Stimulated activated naive B cell treated with anti-CD40 and anti-IgM and Interleukin-4, amounts not matched to agents 10 μg/mL and 1 μg/mL and 100 μg/mL, for 72 hours (primary cell): ENCODE results near the gene MEI1.
"Not testable (repeated sequence)": the region's sequence is repeated elsewhere in the genome, so short reads cannot be mapped to it uniquely, and the experiment has no call there.

Experiments used
- ATAC-seq, 2 donors: fragments of 150-1000 bp; cut with Tn5 transposase; replicated peaks; 2 replicates each; pipeline ENCODE4 v1.10.0; 2021; ENCODE audit warnings: moderate library complexity in 1 of 2
- DNase-seq: peaks from one replicate; pipeline ENCODE4 v3.0.0; 2021
- H3K27ac Mint-ChIP-seq: one replicate; pipeline ENCODE4 v1.8.0; 2022; ENCODE audit warnings: mild to moderate bottlenecking, mixed read lengths
- H3K27me3 Mint-ChIP-seq, 2 donors: one replicate each; pipeline ENCODE4 v1.8.0; 2022; ENCODE audit warnings: mixed read lengths in 2 of 2
- H3K36me3 Mint-ChIP-seq, 2 donors: one replicate each; pipeline ENCODE4 v1.8.0; 2022; ENCODE audit warnings: mixed read lengths in 2 of 2, mild to moderate bottlenecking in 1 of 2
- H3K4me1 Mint-ChIP-seq, 2 donors: one replicate each; pipeline ENCODE4 v1.8.0; 2022; ENCODE audit warnings: mixed read lengths in 2 of 2, mild to moderate bottlenecking in 1 of 2
- H3K4me3 Mint-ChIP-seq, 2 donors: one replicate each; pipeline ENCODE4 v1.8.0; 2022; ENCODE audit warnings: mild to moderate bottlenecking in 2 of 2, mixed read lengths in 2 of 2, moderate library complexity in 1 of 2
- H3K9me3 Mint-ChIP-seq, 2 donors: one replicate each; pipeline ENCODE4 v1.8.0; 2022; ENCODE audit warnings: mixed read lengths in 2 of 2, mild to moderate bottlenecking in 1 of 2

The MEI1 gene

DNA sequence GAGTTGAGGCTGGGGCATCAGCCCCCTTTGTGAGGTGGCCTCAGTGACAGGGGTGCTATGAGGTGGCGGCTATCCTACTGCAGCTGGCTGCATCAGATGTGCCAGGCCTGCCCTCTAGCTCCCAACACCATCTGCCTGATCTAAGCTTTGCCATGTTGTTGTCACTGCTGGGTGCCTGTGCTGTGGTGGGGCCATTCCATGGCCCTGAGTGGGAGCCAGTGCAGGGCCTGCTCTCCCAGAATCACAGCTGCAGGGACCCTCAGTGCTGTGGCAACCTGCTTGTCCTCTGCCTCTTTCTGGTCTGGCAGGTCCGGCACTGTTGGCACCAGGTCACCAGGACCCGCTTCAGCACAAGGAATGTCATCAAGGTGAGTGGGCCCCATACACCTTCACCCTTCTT lies 8.8 kb upstream of the MEI1 start:
- Mint-ChIP-seq H3K27me3 (no peaks in the 10 kb centered on the region), H3K36me3 (peaks cover 6 to 21% of the 10 kb centered on the region in 2 donors)
- DNase-seq = no peak

DNA sequence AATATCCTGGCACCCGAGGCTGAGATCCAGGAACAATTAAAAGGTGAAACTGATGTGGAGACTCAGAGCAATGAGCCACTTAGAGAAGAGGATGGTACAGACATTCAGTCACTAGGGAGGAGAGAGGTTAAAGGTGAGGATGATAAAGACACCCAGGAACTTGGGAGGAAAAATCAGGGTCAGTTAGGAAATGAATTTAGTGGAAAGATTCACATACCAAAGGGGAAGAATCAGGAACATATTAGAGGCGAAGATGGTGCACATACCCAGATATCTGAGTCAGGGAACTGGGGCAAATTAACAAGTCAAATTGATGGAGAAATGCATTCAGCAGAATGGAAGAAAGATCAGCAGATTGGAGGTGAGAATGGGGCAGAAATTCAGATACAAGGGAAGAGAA lies 4.1 kb upstream of the MEI1 start:
- H3K27me3 Mint-ChIP-seq = no peaks in the 10 kb centered on the region
- DNase-seq (no peak), ATAC-seq (no peak)
- no peak overlapping the region for H3K4me3 Mint-ChIP-seq
- H3K27ac Mint-ChIP-seq = no peak overlapping the region
- H3K4me1 Mint-ChIP-seq = peaks cover 14 to 17% of the 10 kb centered on the region in 2 donors
- no peaks in the 10 kb centered on the region for H3K9me3 Mint-ChIP-seq
- H3K36me3 Mint-ChIP-seq = peaks cover 2 to 10% of the 10 kb centered on the region in 2 donors

More for the DNA sequence above, 8.8 kb upstream of the MEI1 start:
- peaks cover 12 to 17% of the 10 kb centered on the region in 2 donors for H3K4me1 Mint-ChIP-seq
- no peak for ATAC-seq
- no peaks in the 10 kb centered on the region for H3K9me3 Mint-ChIP-seq
- peak overlapping the region in 1 of 2 donors; percentile 15 for H3K4me3 Mint-ChIP-seq
- peak overlapping the region; percentile 99 for H3K27ac Mint-ChIP-seq

DNA sequence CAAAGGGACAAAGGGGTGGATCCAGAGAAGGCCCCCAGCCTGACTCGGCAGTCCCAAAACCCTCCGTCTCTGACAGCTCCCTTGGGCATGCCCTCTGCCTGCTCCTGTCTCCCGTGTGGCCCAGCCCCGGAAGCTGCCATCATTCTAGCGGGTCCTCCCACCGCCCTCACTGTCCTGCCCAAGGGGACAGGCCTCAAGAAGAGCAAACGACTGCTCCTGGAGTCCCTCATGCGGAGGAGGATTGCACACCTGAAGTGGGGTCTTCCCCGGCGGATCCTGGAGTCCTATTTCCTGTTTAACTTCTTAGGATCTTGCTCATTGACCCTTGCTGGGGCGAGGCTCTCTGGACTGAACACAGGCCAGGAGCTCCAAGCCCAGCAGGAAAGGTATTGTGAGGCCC lies 2.6 kb upstream of the MEI1 start:
- H3K9me3 Mint-ChIP-seq = no peaks in the 10 kb centered on the region
- H3K27ac Mint-ChIP-seq = peak overlapping the region; percentile 81
- ATAC-seq = peak; percentile 8 to 12
- peaks cover 2 to 4% of the 10 kb centered on the region in 2 donors for H3K36me3 Mint-ChIP-seq
- no peak for DNase-seq
- peaks cover 11 to 14% of the 10 kb centered on the region in 2 donors for H3K4me1 Mint-ChIP-seq
- H3K4me3 Mint-ChIP-seq = peak overlapping the region in 1 of 2 donors; percentile 40
- H3K27me3 Mint-ChIP-seq = no peaks in the 10 kb centered on the region

DNA sequence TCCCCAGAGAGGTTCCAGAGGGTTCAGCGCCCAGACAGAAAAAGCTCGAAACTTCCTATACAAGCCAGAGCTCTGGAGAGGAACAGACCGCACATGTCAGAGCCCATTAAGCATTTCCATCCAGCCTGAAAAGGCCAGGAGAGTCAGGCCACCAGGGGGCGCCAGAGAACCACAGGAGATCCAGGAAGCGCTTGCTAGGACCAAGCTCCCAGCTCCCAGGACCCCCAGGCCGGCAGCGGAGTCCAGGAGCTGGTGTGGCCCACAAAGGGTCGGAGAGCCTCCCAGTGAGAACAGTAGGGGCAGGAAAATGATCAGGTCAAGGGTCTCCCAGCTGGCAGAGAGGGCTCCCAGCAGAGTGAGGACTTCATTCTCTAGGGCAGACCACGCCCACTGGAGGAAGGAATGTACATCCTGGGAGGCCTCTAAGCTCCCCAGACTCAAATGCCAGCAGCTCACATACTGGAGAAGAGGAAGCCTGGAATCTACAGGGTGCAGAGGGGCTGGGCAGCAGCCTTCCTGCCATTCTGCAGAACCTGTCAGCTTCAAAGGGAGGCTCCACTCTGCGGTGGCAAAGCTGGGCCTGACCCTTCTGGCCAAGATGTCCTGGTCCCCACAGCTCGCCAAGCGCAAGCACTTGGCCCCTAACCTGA lies 2.1 kb upstream of the MEI1 start:
- ATAC-seq = peak; percentile 82 to 83
- Mint-ChIP-seq H3K36me3 (peaks cover 2 to 4% of the 10 kb centered on the region in 2 donors), H3K27me3 (no peaks in the 10 kb centered on the region), H3K27ac (peak overlapping the region; percentile 81), H3K4me3 (peak overlapping the region; percentile 20 to 40), H3K4me1 (peaks cover 11 to 14% of the 10 kb centered on the region in 2 donors), H3K9me3 (no peaks in the 10 kb centered on the region)
- peak; percentile 73 for DNase-seq

DNA sequence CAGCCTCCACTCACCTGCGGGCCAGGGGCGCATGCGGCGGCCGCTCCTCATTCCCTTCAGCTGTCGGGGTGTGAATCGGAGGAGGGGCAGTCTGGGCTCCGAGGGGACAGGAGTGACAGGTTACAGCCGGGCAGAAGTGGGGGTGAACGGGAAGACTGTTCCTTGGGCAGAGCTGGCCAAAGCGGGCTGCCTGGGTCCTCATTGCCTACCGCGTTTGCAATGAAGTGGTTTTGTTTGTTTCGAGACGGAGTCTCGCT lies 733 bp downstream of the MEI1 start:
- no peaks in the 10 kb centered on the region for H3K9me3 Mint-ChIP-seq
- peak overlapping the region in 1 of 2 donors; percentile 9 for H3K4me3 Mint-ChIP-seq
- no peak overlapping the region for H3K27ac Mint-ChIP-seq
- no peaks in the 10 kb centered on the region for H3K27me3 Mint-ChIP-seq
- DNase-seq (no peak), ATAC-seq (no peak)
- peaks cover 11 to 14% of the 10 kb centered on the region in 2 donors for H3K4me1 Mint-ChIP-seq
- peaks cover 2 to 4% of the 10 kb centered on the region in 2 donors for H3K36me3 Mint-ChIP-seq

DNA sequence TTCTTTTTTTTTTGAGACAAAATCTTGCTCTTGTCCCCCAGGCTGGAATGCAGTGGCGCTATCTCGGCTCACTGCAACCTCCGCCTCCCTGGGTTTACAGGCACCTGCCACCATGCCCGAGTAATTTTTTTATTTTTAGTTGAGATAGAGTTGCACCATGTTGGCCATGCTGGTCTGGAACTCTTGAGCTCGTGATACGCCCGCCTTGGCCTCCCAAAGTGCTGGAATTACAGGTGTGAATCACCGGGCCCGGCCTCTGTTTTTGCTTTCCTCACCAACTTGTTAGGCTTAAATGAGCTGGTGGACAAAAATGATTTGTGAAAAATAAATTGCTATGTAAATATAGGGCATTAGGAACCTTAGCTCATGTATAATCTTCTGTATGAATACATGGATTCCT lies 3.5 kb downstream of the MEI1 start:
- Mint-ChIP-seq H3K27ac (no peak overlapping the region), H3K9me3 (no peaks in the 10 kb centered on the region), H3K36me3 (peaks cover 2 to 4% of the 10 kb centered on the region in 2 donors), H3K4me1 (peaks cover 4 to 5% of the 10 kb centered on the region in 2 donors), H3K4me3 (no peak overlapping the region), H3K27me3 (no peaks in the 10 kb centered on the region)
- no peak for ATAC-seq
- no peak for DNase-seq

DNA sequence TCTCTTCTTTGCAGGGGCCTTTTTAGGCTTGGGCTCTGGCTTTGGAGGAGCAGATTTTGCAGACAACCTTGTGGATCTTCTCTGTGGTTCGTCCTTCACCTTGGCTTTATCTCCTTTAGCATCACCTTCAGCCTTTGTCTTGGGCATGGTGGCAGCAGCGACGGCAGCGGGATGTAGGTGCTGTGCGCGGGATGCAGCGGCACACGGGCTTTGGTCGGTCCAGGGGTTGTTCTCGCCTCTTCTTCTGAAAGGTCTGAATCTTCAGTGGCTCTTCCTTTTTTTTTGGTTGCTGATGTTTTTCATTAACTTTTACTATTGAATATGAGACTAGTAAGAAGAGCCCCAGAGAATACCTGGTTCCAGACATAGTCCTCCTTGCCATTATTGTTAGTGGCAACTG lies 10.0 kb downstream of the MEI1 start:
- H3K9me3 Mint-ChIP-seq = no peaks in the 10 kb centered on the region
- DNase-seq (no peak), ATAC-seq (no peak)
- H3K36me3 Mint-ChIP-seq = no peaks in the 10 kb centered on the region
- no peaks in the 10 kb centered on the region for H3K27me3 Mint-ChIP-seq
- H3K27ac Mint-ChIP-seq = peak overlapping the region; percentile 7
- no peaks in the 10 kb centered on the region for H3K4me1 Mint-ChIP-seq
- no peak overlapping the region for H3K4me3 Mint-ChIP-seq

DNA sequence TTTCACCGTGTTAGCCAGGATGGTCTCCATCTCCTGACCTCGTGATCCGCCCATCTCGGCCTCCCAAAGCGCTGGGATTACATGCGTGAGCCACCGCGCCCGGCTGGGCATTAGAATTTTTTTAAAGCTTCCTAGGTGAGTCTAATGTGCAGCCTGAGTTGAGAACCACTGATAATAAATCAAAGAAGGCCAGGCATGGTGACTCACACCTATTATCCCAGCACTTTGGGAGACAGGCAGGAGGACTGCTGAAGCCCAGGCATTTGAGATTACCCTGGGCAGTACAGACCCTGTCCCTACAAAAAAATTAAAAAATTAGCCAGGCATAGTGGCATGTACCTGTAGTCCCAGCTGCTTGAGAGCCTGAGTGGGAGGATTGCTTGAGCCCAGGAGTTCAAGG lies 13.7 kb downstream of the MEI1 start:
- H3K4me1 Mint-ChIP-seq = no peaks in the 10 kb centered on the region
- H3K9me3 Mint-ChIP-seq = no peaks in the 10 kb centered on the region
- DNase-seq = no peak
- H3K4me3 Mint-ChIP-seq = no peak overlapping the region
- H3K27me3 Mint-ChIP-seq = no peaks in the 10 kb centered on the region
- no peaks in the 10 kb centered on the region for H3K36me3 Mint-ChIP-seq
- no peak for ATAC-seq
- H3K27ac Mint-ChIP-seq = no peak overlapping the region

DNA sequence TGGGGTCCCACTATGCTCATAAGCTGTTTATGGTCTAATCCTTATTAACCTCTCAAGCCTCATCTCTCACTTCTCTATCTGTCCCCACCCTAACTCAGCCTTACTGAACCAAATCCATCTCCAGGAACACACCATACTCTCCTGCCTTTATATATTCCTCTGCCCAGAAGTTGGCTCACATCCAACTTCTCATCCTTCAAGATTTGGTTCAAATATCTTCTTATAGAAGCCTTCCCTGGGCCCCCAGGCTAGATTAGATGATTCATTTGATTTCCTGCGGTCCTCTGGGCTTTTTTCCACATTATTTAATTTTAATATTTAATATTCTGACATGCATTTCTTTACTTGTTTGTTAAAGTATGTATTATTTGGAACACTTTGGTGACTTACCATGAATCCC lies 23.2 kb downstream of the MEI1 start:
- Mint-ChIP-seq H3K9me3 (no peaks in the 10 kb centered on the region), H3K27me3 (peaks cover 0 to 3% of the 10 kb centered on the region in 2 donors), H3K4me3 (no peak overlapping the region), H3K36me3 (no peaks in the 10 kb centered on the region), H3K27ac (no peak overlapping the region), H3K4me1 (no peaks in the 10 kb centered on the region)
- no peak for DNase-seq
- no peak for ATAC-seq

DNA sequence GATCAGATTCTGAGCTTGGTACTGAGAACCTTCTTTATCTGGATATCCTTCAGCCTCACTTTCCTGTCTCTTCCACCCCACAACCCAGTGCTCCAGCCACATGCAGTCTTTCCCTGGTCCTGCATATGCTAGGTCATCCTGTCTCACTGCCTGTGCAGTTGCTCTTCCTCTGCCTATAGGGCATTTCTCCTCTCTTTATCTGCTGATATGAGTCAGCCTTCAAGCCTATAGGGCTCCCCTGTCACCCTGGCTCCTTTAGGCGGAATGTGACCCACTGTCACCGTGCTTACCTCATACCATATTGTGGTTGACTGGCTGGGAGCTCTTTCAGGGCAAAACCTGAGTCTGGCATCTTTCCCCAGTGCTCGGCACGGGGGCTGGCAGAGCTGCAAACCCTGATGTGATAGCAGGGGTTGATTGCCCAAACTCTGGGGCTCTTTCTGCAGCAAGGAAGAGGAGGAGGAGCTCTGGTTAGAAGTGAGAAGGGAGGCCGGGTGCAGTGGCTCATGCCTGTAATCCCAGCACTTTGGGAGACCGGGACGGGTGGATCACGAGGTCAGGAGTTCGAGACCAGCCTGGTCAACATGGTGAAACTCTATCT lies 26.3 kb downstream of the MEI1 start:
- Mint-ChIP-seq H3K27me3 (peaks cover 0 to 3% of the 10 kb centered on the region in 2 donors), H3K4me3 (no peak overlapping the region), H3K4me1 (no peaks in the 10 kb centered on the region), H3K9me3 (no peaks in the 10 kb centered on the region), H3K36me3 (no peaks in the 10 kb centered on the region), H3K27ac (no peak overlapping the region)
- ATAC-seq = no peak
- DNase-seq = no peak

DNA sequence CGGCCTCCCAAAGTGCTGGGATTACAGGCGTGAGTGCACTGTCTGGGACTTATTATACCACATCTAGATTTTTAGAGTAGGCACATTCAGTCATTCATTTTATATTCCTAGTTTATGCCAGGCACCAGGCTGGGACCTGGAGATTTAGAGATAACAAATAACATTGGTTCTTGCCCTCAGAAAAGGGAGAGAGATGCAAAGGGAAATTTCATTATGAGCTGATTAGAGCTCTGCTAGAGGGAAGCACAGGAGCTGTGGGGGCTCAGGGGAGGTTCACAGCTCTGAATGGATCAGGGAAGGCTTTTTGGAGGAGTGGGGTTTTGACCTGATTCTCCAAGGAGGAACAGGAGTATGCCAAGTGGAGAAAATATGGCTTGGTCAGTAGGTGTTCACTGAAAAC lies 32.3 kb downstream of the MEI1 start:
- peaks cover 0 to 3% of the 10 kb centered on the region in 2 donors for H3K27me3 Mint-ChIP-seq

DNA sequence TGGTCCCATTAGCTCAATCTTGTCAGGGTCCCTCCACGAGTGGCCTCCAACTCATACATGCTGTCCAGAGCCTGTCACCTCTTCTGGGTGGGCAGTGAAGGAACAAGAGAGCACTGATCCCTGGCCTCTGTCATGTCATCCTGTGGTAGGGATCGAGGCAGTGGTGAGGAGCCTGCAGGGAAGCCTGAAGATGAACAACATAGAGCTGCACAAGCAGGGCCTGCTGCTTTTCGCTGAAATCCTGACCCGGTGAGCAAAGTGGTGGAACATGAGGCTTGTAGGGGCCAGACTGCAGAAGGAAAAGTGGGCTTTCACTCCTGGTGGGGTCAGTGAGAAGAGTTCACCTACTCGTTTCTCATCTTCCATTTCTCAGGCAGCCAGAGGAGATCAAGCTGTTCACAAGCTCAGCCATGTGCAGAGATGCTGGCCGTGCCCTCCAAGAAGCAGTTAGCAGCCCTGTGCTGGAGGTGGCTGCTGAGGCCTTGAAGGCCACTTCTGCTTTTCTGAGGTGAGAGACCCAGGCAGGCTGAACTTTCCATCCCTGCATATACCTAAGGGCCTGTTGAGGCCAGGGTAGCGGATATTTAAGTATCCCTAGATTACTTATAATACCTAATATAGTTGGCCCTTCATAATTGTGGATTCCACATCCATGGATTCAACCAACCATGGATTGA lies 32.9 kb downstream of the MEI1 start:
- peak; percentile 99 to 100 for ATAC-seq
- H3K27ac Mint-ChIP-seq = no peak overlapping the region

More for the DNA sequence above, 32.3 kb downstream of the MEI1 start:
- DNase-seq (no peak), ATAC-seq (no peak)
- no peak overlapping the region for H3K27ac Mint-ChIP-seq
- H3K4me1 Mint-ChIP-seq = peaks cover 4 to 7% of the 10 kb centered on the region in 2 donors
- H3K36me3 Mint-ChIP-seq = no peaks in the 10 kb centered on the region
- H3K4me3 Mint-ChIP-seq = no peak overlapping the region
- no peaks in the 10 kb centered on the region for H3K9me3 Mint-ChIP-seq

DNA sequence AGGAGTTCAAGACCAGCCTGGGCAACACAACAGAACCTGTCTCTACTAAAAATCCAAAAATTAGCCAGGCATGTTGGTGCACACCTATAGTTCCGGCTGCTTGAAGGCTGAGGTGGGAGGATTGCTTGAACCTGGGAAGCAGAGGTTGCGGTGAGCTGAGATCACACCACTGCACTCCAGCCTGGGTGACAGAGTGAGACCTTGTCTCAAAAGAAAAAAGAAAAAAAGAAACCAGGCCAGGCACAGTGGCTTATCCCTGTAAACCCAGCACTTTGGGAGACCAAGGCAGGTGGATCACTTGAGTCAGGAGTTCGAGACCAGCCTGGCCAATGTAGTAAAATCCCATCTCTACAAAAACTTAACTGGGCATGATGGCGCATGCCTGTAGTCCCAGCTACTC lies 33.9 kb downstream of the MEI1 start:
- not testable (repeated sequence) for H3K4me3 Mint-ChIP-seq, ATAC-seq, H3K36me3 Mint-ChIP-seq, H3K27ac Mint-ChIP-seq, DNase-seq, H3K9me3 Mint-ChIP-seq, H3K27me3 Mint-ChIP-seq, H3K4me1 Mint-ChIP-seq

More for the DNA sequence above, 32.9 kb downstream of the MEI1 start:
- Mint-ChIP-seq H3K27me3 (peaks cover 0 to under 1% of the 10 kb centered on the region in 2 donors), H3K9me3 (no peaks in the 10 kb centered on the region), H3K4me3 (no peak overlapping the region), H3K36me3 (no peaks in the 10 kb centered on the region), H3K4me1 (peaks cover 4 to 7% of the 10 kb centered on the region in 2 donors)
- DNase-seq = peak; percentile 15

DNA sequence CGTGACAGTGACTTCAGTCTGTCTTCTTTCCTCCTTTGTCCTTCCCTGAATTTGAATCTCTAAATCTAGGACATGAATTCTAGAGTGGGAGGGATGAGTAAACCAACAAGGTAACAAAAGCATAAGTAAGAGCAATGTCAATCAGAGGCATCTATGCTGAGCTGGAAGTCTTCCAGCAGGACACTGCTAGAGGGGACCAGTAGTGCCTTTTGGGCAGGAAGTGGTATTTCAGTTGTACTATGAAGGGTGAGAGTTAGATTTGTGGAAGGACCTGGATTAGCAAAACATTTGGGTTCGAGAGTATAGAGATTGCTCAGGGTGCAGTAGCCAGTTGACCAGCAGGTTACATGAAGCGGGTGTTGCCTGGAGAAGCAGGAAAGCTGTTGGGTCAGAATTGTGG lies 40.3 kb downstream of the MEI1 start:
- Mint-ChIP-seq H3K4me3 (no peak overlapping the region), H3K36me3 (no peaks in the 10 kb centered on the region), H3K27me3 (peaks cover 4 to 6% of the 10 kb centered on the region in 2 donors), H3K27ac (no peak overlapping the region), H3K4me1 (peaks cover 0 to 3% of the 10 kb centered on the region in 2 donors), H3K9me3 (no peaks in the 10 kb centered on the region)
- ATAC-seq (no peak), DNase-seq (no peak)

DNA sequence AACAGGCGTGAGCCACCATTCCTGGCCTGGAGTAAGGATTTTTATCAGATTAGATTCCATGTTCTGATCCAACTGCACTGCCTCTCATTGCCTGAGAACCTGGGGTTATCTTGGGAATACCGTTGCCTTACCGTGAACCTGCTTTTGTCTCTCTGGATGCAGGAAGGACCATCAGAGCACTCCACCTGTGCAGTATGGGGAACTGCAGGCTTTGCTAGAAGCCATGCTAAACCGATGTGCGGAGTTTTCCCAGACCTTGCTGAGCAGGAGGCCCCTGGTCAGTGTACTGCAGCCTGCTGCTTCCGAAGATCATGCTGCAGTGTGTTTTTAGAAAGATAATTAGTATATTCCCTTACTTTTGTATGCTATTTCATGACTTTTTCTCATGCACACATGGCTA lies 43.6 kb downstream of the MEI1 start:
- no peak for DNase-seq
- Mint-ChIP-seq H3K4me3 (no peak overlapping the region), H3K27ac (no peak overlapping the region), H3K36me3 (no peaks in the 10 kb centered on the region), H3K27me3 (peaks cover 4 to 6% of the 10 kb centered on the region in 2 donors), H3K4me1 (peaks cover 22 to 23% of the 10 kb centered on the region in 2 donors), H3K9me3 (no peaks in the 10 kb centered on the region)
- no peak for ATAC-seq
